ENCODE data around the gene MBLAC2.

- TF ChIP-seq CTCF (IDR thresholded peaks at IDR 0.05) (no peak), POLR2A (IDR thresholded peaks at IDR 0.05; ENCODE audit: low read depth) (no peak), POLR2AphosphoS5 (IDR thresholded peaks at IDR 0.05) (no peak)
Observed at GRCh38 chr5:90484540-90484939, 10.0 kb upstream of the MBLAC2 start.

All from esophagus muscularis mucosa (tissue), 3 donors.